Measurements from ENCODE around the gene HGFAC.

Gene HGFAC

GRCh38 chr4:3473996-3474765, 32.4 kb downstream of the HGFAC start:
- DNase-seq (ENCODE audit: low read depth), result no peak

GRCh38 chr4:3475041-3475712, 33.4 kb downstream of the HGFAC start:
- DNase-seq (ENCODE audit: low read depth), result no peak

GRCh38 chr4:3475713-3476260, 34.0 kb downstream of the HGFAC start:
- no peak for DNase-seq (ENCODE audit: low read depth)

DNA sequence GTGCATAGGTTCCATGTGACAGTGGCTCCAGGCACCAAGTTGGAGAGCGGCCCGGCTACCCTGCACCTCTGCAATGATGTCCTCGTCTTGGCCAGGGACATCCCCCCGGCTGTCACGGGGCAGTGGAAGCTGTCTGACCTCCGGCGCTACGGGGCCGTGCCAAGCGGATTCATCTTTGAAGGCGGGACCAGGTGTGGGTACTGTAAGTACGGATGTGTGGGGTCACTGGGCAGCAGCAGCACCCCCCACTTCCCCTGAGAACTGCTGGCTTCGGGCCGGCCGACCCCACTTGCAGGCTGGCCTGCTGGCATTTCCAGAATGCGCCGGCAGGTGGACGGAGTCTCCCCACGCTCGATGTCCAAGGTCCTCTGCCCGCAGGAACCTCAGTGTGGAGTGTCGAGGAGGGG, 34.6 kb downstream of the HGFAC start:
- DNase-seq (ENCODE audit: low read depth), result no peak

GRCh38 chr4:3476936-3477749, 35.4 kb downstream of the HGFAC start:
- no peak for DNase-seq (ENCODE audit: low read depth)

DNA sequence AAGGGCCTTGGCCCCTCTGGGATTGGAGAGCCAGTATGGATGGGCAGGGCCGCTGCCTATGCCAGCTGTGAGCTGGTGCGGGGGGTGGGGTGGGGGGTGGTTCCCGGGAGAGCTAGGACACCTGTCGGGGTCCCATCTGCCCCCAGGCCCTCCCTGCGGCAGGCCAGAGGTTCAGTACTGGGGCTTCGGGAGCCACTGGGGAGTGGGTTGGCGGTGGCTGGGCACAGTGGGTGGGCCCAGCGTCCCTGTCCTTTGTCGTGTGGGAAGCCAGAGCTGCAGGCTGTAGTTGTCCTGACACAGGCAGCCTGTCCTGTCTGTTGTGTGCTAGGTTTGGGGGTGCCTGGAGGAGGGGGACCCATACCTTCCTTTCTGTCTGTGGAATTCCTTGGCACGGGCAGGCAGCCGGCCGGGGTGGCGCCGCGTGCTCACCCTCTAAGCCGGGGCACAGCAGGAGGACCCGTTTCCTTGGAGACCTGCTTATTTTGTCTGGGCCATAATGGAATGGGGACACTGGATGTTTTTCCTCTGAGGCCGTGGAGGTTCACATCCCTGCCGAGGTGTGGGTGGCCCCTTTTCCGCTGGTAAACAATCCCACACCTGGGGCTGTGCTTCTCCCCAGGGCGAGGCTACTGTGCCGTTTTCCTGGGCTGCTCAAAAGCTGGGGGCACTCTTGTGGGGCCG, 36.1 kb downstream of the HGFAC start:
- DNase-seq (ENCODE audit: low read depth), result no peak

DNA sequence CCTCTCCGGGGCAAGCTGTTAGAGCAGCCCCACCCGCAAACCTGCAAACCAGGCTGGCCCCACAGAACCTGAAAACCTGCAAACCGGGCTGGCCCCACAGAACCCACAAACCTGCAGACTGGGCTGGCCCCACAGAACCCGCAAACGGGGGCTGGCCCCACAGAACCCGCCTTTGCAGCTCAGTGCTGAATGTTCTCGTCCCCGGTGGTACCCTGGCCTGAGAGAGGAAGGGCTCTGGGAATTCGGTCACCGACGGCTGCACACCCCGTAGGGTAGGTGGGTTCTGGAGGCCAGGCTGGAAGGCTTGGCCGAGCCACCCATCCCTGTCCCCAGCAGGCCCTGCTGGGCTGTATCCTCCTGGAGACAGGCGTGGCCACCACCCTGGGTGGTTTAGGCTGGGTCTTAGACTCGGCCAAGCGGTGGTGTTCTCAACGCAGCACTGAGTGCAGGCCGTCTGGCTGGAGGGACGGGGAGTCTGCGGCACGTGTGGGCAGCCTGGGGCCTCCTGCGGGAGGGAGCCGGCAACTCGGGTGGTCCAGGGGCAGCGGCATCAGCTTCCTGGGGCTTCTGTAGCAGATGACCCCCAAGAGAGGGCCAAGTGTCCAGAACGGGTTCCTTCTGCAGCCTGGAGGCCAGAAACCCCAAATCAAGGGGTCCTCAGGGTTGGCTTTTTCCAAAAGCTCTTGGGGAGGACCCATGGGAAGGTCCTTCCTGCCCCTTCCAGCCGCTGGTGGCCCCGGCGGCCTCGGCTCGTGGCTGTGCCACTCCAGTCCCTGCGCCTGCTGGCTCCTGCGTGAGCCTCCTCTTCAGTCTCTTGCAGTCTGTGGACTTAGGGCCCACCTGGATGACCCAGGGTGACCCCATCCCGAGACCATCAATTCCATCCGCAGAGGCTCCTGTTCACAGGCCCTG, 36.9 kb downstream of the HGFAC start:
- no peak for DNase-seq (ENCODE audit: low read depth)

DNA sequence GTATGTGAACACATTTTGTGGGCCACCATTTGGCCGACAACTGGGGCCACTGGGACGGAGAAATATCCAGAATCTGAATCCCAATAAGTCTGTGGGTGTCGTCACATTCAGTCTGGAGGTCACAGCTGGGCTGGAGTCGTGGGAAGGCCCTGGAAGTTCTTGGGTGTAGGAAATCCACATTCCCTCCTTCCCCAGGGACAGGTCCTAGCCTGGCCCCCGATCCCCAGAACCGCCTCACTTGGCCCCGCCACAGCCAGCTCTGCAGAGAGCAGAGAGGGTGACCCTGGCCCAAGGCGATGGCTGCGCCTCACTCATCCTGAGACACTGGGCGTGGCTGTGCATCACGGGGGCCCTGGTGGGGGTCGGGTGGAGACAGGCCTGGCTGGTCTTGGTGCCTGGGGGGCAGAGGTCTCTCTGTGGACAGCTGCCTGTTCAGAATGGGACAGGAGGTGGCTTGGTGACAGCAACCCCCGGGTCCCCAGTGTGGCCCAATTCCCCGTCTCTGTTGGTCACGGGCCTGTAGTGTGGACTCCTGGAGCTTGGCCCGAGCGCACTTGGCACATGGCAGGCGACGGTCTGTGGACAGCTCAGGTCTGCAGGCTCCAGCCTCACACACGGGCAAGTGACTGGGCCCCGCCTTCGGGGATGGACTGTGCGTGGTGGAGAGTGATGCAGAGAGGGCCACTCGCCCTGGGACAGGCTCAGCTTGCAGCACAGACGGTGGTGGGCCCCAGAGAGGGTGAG, 37.8 kb downstream of the HGFAC start:
- DNase-seq (ENCODE audit: low read depth), result no peak

DNA sequence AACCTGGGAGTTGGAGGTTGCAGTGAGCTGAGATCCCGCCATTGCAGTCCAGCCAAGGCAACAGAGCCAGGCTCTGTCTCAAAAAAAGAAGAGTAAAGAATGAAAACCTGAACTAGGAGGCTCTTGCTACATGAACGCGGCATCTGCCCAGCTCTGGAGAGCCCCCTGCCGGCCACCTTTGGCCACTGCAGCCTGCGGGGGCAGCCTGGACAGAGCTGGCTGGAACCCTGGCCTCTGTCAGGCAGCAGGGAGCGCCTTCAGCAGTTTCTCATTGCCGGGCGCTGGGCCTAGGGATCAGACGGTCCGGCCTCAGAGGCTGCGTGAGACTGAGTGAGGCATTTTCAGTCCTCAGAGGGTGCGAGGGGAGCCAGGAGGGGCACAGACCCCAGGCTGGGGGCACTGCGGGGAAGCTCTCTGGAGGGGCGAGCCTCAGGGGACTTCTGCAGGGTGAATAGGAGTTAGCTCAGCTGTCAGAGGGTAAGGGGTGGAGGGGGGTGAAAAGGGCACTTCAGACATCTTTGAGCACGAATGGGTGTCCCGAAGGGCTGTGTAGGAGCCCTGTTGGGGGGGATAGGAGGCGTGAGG, 38.9 kb downstream of the HGFAC start:
- DNase-seq (ENCODE audit: low read depth), result peak; percentile 49

GRCh38 chr4:3481113-3481531, 39.4 kb downstream of the HGFAC start:
- no peak for DNase-seq (ENCODE audit: low read depth)

DNA sequence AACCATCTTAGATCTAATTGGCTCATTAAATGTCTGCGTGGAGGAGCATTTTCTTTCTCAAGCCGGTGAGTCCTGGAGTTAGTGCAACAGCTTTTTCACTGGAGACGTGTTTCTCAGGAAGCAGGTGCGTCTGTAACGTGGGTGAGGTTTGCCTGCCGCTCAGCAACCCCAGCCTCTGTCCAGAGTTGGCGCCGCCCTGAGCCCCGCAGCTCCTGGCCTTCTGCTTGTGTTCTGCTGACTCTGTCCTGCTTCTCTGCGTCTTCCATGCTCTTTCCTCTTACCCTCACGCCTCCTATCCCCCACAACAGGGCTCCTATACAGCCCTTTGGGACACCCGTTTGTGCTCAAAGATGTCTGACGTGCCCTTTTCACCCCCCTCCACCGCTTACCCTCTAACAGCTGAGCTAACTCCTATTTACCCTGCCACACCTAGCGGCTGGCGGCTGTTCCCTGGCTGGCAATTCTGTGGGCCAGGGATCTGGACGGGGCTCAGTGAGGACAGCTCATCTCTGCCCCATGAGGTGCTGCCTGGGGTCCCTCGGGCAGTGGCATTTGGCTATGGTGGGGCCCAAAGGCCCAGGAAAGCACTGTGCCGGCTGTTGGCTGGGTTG, 40.1 kb downstream of the HGFAC start:
- DNase-seq (ENCODE audit: low read depth), result no peak

- no peak for DNase-seq (ENCODE audit: low read depth)
These were observed 40.9 kb downstream of the HGFAC start for GRCh38 chr4:3482707-3483106.

DNA sequence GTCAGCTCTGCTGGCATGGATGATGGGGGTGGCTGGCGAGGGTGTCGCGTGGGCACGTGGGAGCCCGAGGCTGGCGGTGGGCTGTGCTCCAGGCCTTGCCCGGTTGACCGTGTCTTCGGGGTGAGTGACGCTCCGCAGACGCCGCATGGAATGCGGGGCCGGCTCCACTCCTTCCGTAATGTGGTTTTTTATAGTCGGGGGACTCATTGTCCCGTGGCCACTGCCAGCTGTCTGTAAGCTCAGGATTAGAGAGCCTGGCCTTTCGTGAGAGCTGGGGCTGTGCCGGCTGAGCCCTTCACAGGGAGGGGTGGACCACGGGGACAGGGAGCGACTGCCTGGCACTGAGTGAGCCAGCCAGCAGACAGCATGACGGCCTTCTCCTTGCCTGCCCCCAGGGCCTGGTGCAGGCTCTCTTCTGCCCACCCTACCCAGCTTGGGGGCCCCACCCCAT, 41.7 kb downstream of the HGFAC start:
- DNase-seq (ENCODE audit: low read depth), result no peak

- no peak for DNase-seq (ENCODE audit: low read depth)
These were observed 42.5 kb downstream of the HGFAC start for GRCh38 chr4:3484057-3484973.

DNA sequence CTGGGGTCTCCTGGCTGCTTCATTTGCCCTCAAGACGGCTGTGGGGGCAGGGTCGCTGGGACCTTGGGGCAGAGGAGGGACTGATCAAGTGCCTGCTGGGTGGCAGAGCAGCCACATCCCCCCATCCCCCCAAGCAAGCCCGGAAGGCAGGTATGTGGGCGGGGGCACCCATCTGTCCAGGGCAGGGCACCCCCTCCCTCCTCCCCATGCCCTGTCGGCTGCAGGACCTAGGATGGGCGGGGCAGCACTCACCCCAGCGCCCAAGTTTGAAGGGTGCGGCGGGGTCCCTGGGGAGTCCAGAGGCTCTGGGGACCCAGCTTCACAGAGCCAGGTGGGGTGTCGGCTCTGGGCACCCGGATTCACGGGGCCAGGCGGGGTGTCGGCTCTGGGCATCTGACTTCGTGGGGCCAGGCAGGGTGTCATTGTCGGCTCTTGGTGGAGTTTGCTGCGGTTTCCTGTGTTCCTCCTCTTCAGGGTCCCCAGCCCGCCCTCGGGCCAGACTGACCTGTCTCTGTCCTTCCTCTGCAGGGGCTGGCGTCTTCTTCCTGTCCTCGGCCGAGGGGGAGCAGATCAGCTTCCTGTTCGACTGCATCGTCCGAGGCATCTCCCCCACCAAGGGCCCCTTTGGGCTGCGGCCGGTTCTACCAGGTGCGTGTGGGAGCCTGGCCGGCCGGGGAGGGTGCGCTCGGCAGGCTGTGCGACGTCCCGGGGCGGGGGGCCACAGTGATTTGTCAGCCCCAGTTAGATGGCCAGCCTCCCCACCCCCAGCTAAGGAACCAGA, 43.4 kb downstream of the HGFAC start:
- no peak for DNase-seq (ENCODE audit: low read depth)

DNA sequence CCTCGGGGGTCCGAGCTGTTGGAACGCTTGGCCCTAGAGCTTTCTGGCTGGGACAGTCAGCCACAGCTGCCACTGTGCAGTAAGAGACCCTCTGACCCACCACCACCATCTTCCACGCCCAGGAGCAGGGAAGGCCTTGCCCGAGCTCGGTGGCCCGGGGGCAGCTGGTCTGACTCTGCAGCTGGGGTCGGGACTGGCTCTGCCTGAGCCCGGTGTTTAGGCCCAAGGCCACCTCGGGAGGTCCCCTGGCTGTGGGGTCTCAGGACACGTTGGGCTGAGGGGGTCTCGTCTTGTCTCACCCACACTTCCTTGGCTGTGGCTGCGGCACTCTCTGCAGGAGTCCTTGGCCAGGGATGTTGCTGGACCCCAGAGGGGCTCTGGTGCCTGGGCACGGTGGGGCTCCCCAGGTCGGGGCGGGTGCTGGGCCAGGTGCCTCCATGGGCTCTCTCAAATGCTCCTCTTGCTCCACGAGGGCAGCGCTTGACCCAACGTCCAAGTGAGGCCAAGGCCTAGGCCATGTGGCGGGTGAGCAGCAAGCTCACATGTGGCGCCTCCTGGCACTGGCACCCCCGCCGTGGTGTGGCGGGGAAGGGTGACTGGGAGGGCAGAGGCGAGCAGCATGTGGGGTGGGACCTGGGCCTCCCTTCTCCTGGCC, 44.2 kb downstream of the HGFAC start:
- DNase-seq (ENCODE audit: low read depth), result no peak

Measured in stimulated activated CD8-positive, alpha-beta memory T cell treated with anti-CD3 and anti-CD28 coated beads, Interleukin-12 subunit alpha, Interleukin-12 subunit beta, amount 100 ng/mL, for 1 hour (primary cell).